ENCODE measurements around the gene TP53AIP1.

The TP53AIP1 gene

DNA sequence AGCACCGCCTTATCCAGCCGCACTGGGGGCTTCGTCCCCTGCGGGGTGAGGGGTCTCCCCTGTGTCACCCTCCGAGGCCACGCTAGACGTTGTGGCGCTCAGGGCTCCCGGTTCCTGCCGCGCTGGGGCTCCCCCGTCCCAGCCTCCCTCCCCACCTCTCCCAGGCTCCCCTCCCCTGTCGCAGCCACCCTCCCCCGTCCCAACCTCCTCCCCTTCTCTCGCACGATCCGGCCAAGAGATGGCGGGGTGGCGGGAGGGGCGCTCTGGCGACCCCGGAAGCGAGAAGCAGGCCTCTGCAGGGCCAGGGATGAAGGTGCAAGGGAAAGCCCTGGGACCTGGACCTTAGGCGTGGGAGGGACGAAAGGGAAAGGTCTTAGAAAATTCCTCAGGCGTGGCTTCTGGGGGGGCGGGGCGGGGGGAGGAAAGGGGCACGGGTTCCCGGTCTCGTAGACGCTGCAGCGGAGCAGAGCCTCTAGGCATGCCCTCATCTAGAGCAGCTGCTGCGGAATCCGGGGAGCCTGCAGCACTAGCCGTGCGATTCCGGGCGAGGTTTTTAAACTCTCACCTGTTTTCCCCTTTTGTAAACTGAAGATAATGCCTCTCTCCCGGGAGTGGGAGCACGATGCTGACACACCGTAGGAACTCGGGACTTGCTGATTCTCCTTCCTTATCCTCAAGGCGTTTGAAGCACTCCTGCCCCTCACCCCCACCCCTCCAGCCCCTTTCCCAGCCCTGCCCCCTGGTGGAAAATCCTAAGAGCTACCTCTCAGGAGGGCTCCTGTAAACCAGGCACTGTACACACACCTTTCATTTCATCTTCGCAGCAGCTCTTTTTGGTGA is 37.1 kb downstream of the TP53AIP1 start:
- DNase-seq (ENCODE audit: low spot score) = peak; percentile 75

DNA sequence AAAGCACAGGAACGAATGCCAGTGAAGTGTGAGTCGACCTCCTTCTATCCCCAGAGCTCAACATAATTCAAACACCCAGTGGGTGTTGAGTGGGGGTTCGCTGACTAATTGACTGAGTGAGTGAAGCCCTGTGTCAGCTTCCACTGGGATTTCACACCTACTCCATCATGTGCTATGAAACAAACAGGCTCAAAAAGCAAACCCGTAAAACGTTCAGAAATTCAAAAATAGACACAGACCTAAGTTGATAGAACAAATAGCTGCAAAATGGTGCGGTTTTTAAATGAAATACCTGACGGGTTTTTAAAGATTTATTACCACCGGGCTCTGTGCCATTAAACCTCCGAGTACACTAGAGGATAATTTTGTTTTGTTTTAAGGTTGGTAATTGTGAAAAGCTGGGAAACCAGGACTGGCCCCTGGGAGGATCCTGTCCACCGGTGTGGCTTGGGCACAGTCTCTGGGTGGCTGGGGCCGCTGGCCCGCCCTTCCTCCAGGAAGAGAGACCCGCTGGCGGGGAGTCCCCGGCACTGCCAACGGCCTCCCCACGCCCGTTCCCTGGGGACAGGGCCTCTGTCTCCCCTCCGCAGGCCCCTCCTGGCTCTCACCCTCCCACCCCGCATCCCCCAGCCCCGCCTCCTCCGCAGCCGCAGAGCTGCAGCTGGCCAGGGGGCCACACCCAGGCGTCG is 37.9 kb downstream of the TP53AIP1 start:
- DNase-seq (ENCODE audit: low spot score) = peak; percentile 56

DNA sequence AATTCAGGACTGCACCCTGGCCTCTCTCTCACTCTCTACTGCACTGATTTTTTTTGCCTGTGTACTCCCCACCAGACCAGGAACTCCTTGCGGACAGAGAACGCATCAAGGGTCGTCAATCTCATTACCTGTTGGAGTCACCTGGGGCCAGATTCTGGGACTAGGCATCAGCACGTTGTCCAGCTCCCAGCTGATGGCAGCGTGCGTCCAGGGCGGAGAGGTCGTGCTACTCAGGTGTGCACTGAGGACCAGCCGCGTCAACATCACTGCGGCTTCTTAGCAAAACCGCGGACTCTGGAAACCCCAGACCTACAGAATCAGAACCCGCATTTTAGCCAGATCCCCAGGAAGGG is 38.4 kb downstream of the TP53AIP1 start:
- DNase-seq (ENCODE audit: low spot score) = no peak

DNA sequence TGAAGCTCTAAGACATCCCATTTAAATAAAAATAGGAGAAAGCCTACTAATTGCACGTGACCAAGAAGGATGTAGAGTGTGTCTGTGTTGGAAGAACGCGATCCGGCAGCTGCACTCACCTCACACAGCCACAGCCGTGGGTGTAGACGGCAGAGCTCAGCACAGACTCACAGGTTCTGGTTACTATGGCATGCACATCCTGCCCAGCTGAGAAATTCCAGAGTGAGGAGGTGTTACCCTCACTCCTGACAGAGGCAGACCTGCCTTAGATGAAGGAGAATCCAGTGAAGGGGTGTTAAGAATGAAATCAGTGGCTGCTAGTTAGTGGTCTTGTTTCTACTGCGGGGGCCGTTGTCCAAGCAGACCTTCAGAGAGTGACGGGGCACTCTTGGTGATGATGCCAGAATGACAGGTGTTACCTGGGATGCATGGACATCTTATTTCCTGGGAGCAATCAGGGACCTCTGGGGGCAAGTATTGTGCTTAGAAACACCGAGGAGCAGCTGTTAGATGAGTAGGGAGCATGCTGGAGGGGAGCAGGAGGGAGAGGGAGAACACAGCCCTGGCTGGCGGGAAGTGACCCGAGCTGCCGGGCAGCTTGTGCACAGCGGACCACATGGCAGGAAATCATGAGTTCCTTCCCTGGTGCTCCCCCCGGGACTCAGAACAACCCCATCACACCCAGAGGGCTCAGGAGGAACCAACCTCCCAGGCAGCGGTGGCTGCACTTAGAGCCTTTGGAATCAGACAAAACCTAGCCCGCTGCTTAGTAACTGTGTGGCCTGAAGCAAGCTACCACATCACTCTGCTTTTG is 39.2 kb downstream of the TP53AIP1 start:
- no peak for DNase-seq (ENCODE audit: low spot score)

DNA sequence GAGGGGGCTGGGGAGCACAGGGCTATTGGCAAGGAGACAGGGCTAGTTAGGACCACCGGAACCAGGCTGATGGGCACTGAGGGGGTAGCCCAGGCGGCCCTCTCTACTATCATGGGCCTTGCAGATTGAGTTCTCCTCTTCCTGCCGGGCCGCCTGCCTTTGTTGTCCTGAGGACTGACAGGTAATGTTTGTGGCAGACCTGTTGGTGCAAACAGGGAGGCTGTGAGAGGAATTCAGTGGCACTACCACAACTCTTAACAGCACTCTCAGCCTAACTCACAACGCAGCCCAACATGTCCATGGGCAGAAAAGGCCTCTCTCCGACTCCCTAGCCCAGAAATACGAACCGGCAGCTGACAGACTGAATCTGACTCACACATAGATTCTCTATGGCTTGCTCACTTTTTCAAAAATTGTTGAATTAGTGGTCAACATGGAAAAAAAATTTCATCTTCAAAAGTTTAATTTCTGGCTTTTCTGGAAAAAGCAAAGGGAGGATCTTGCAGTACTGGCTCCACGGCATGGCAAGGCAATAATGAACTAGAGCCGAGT is 40.1 kb downstream of the TP53AIP1 start:
- peak; percentile 77 for DNase-seq (ENCODE audit: low spot score)

DNA sequence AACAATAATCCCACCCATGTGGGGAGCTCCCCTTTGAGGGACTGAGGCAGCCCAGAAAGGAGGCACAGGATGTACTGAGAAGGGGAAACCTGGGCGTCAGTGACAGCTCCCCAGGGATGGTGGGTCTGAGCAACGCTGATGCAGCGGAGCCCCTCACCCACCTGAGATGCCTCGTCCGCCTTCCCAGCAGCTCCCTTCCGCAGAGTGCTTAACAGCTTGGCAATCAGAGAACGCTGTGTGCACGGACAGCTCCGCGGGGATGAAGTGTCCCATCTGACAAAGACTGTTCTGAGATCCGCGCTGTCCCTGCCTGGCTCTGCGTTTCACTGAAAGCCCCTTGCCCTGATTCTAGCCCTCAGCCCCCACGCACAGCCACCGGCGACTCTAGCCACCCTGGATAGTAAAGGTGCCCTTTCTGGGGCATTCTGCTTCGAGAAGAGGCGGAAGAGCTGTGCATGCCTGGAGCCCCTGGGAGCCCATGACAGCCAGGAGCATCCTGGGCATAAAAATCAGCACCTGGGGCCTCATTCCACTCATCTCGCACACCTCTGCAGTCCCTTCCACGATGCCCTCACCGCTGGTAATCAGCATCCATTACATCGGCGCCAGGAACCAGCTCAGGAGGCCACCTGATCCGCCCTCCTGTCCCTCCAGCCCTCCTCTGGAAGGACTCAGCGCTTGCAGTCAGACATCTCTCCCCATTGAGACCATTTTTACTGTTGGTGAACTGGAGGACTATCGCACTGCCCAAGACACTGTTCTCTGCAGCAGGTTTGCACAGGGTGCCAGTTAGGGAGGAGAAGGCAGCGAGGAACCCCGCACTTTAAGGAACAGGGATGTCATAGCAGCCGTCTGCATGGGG is 40.8 kb downstream of the TP53AIP1 start:
- no peak for DNase-seq (ENCODE audit: low spot score)

DNA sequence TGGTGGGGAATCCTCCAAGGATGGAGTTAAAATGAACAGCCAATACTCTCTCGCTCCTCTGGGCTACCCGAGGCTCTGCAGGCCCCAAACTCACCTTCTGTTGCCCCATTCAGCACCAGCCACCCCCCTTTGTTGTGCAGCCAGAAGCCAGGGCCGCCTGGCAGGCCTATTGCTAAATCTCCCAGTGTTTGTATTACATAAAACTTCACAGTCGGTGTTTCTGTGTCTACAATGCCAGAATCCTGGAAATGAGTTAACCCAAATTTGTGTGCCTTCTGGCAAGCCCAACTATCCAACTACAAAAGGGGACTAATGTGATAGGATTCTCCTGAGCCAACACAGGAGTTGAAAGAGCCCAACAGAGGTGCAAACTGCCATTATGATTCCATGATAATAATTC is 42.2 kb downstream of the TP53AIP1 start:
- DNase-seq (ENCODE audit: low spot score) = no peak

DNA sequence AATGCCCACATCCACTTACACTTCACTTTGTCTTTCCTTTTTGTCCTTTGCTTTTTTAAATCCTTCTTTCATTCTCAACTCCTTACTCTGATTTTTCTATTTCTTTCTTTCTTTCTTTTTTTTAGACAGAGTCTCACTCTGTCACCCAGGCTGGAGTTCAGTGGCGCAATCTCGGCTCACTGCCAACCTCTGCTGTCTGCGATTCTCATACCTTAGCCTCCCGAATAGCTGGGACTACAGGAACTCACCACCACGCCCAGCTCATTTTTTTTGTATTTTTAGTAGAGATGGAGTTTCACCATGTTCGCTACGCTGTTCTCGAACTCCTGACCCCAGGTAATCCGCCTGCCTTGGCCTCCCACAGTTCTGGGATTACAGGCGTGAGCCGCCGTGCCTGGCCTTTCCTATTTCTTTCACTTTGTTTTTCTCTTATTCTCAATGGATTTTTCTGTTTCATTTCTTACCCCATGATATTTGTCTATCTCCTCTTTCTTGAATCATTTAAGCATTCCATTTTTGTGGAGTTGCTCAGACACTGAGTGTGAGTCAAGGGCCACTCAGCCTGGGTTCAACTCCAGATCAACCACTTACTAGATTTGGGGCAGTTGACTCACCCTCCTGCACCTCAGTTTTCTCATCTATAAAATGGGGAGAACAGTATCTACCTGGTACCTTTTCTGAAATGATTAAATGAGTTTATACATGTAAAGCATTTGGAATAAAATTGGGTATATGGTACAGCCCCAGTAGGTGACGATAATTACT is 43.9 kb downstream of the TP53AIP1 start:
- DNase-seq (ENCODE audit: low spot score) = no peak

DNA sequence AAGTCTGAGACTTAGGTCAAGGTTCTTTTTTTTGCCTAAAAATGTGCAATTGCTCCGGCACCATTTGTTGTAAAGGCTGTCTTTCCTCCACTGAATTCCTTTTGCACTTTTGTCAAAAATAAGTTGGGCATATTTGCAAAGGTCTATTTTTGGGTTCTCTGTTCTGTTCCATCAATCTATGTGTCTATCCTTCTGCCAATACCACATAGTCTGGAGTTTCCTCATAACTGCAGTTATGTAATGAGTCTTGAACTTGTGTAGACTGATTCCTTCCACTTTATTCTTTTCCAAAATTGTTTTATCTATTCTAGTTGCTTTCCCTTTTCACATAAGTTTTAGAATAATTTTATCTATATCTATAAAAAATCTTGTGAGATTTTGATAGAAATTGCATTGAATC is 44.8 kb downstream of the TP53AIP1 start:
- no peak for DNase-seq (ENCODE audit: low spot score)

DNA sequence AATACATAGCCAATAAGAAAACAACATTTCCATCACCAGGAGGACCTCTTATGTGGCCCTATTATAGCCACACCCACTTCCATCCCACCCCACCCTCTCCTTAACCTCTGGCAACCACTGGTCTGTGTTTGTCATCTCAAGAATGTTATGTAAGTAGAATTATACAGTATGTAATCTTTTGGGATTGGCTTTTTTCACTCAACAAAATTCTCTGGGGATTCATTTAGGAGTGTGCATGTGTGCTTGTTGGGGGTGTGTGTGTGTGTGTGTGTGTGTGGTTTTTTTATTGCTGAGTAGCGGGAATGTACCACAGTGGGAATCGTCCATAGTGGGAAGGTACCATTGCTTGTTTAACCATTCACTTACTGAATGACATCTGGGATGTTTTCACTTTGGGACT is 46.3 kb downstream of the TP53AIP1 start:
- DNase-seq (ENCODE audit: low spot score) = no peak

DNA sequence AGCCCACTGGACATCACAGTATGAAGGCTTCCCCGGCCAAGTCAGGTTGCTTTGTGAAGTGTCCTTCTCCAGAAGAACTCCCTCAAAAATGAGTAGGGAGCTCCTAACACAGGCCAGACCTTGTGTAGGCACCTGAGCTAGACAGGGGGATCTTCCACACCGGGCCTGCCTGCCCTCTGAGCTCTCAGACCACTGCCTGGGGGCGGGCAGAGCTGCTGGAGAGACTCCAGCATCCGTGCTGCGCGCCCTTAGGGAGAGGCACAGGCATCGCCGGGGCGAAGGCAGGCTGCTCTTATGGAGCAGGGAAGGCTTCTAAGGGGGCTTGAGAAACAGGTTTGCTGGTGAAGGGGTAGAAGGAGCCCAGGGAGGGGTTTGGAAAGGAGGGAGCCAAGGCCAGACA is 47.1 kb downstream of the TP53AIP1 start:
- DNase-seq (ENCODE audit: low spot score) = no peak

DNA sequence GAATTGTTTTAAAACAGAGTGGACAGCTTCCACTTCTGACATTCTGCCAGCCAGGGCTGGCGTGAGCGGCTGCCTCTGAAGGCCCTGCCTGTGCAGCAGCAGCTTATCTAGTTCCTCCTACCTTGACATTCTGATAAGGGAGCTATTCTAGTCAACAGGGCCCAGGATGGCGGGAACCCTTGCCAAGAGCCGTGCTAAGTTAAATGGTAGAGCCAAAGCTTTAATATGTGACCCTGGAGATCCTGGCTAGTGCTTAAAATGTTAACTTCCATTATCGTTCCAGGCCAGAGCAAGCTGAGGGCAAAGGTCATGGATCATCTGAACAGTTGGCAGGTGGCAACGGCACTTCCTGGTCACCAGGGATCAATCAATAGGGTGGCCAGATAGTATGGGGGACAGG is 48.0 kb downstream of the TP53AIP1 start:
- DNase-seq (ENCODE audit: low spot score) = no peak

DNA sequence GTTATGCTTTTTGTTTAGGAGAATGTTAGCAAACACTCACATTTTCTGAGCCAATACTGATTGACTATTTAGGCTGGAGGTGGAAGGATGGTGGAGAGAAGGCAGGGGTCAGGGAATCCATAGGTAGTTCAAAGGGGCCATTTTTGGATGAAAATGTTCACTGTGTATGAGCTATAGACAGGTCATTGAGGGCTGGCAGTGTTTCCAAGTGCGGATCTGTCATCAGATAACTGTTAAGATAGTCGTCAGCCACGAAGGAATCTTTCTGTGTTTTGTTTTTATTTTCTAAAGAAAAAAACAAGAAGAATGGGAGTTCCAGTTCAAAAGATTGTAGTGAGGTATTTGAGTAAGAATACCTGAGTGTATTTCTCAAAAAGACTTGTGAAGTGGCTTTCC is 48.4 kb downstream of the TP53AIP1 start:
- DNase-seq (ENCODE audit: low spot score) = no peak

DNA sequence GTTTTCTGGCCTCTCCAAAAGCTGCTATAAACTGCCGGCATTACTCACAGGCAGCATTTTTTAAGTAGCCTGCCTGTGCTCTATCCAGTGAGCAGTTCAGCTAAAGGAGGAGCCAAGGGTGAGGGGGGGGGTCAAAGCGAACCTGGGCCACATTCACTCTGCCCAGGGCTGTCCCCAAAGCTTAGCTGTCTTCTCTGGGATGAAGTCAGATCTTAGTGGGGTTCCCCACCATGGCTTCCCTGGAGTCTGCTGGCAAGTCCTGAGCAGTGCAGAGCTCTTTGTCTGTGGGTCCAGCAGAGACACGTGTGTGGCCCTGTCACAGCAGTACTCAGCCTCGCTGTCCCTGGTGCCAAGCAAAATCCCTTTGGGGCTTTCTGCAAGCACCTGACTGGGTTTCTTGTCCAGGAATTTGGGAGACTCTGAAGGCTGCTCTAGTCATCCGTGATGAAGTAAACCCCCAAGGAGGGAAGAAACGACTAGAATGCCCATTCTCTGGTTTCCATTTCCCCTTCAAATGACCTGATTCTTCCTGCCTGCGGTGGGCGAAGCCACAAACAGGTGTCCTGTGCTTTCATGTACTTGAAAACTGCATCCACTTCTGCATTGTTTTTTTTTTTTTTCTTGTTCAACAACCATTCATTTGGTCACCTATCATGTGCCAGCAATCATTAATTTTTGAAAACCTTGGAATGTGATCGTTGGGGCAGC is 48.9 kb downstream of the TP53AIP1 start:
- no peak for DNase-seq (ENCODE audit: low spot score)

DNA sequence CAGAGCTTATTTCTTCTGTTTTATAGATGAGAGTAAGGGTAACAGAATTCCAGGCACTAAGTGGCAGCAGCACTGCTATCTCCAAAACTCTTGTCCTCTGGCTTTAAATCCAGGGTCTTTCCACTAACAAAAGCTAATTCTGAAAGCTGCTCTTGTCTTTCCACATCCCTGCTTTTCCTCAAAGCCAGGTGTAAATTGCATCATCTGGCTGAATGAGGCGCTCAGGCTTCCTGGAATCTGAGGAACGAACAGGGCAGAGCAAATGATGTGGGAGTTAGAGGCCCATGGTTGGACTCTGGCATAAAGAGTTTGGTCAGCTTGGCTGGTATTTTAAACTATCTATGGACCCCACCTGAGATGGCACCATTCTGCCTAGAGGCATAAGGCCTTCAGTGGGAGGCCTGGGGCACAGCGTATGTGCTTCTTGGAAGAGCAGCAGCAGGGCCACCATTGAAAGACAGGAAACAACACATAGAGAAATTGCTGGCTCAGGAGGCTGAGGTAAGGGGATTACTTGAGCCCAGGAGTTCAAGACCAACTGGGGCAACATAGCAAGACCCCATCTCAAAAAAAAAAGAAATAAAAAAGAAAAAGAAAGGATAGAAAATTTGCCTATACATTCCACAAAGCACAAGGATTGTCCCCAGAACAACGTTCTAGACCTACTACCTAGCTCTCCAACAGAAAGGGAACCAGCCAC is 49.7 kb downstream of the TP53AIP1 start:
- no peak for DNase-seq (ENCODE audit: low spot score)

DNA sequence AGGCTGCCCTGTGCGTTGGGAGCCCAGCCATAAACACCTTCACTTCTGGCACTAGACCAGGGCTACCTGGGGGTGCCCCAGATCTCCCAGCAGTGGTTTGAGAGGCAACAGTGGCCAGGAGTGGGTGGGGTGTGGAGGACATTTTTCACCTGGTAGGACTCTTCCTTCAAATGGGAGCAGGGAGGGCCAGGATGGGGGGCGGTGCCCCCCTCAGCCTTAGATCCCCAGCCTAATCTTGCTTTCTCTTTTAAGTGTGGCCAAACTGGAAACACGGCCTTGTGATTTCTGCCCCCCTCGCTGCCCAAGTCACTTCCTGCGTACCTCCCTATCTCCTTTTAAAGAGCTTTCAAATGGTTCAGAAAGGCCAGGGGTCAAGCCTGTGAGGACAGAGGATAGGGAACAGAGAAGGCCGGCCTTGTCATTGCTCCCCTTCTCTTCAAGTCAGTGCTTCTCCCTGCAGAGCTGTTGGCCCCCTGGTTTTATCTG is 50.7 kb downstream of the TP53AIP1 start:
- DNase-seq (ENCODE audit: low spot score) = no peak

DNA sequence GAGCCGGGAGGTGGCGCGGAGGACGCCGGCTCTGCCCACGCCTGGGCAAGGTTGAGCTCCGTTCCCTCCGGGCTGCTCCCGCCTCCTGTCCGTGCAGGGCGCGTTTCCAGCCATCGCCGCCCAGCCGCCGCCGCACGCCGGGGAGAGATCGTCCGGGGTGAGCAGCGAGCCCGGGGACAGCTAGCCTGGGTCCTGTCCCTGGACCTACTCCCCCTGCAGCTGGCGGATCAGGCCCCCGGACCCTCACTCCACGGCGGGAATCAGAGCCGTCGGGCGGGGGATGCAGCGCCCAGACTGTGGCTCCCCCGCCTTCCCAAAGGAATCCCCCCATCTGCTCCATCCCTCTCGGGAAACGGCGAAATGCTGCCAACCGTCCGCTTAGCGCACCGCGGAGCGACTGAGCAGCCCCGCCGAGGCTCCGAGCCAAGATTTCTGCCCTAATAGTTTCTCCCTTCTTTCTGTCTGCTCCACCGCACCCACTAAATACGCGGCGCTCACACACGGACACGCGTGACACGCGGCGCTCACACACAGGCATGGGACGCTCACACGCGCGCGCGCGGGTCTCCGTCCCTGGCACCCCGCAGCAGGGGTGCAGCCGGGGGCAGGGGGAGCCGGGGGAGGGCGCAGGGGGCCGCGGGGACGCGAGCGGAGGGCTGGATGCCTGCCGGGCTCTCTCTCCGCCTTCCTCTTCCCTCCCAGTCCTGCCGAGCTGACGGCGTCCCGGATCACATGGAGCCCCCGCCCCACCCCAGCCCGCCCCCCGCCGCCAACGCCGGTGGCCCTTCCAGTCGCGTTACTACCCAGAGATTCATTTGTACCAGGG is 51.9 kb downstream of the TP53AIP1 start, which contains the start of gene KCNJ5:
Gene KCNJ5 (plus strand): TSS at position 814 of the 826 bp plus-strand sequence. CDS start 19,918 bp downstream, outside the sequence.
- peak; percentile 41 for DNase-seq (ENCODE audit: low spot score)

DNA sequence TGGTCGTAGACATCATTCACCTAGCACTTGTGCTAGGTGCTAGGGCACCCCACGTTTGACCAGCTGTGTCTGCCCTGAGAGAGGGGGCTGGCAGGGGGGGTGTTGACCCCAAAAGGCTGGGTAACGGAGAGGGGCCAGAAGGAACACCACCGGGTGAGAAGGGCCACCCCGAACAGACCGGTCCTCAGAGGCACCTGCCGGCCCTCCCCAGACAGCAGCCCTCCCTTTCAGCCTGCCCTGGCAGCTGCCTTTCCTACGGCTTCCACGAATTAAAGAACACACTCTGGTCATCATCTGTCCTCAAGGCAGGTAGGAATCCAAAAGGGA is 52.5 kb downstream of the TP53AIP1 start:
- no peak for DNase-seq (ENCODE audit: low spot score)

All from hepatic stellate cell (primary cell).